IPS-20b (cell line): ENCODE results near the gene BCL6.

Experiments
- H3K27ac ChIP-seq: one replicate; pipeline ENCODE4 v1.5.1; 2013; ENCODE audit warnings: low read length
- H3K27me3 ChIP-seq: 2 replicates; pipeline ENCODE4 v1.6.1; 2013; ENCODE audit warnings: mild to moderate bottlenecking, low read length, inconsistent platforms; ENCODE audit not compliant: insufficient read depth
- H3K36me3 ChIP-seq: 2 replicates; pipeline ENCODE4 v1.6.1; 2013; ENCODE audit warnings: low read depth, mild to moderate bottlenecking, inconsistent platforms, low read length, moderate library complexity; ENCODE audit not compliant: insufficient read depth
- H3K4me1 ChIP-seq: 2 replicates; pipeline ENCODE4 v1.6.1; 2013; ENCODE audit warnings: mild to moderate bottlenecking, control low read depth, inconsistent platforms, low read length, moderate library complexity; ENCODE audit not compliant: insufficient read depth
- H3K4me3 ChIP-seq: 2 replicates; pipeline ENCODE4 v1.5.1; 2013; ENCODE audit warnings: mild to moderate bottlenecking, low read length, inconsistent platforms
- H3K9ac ChIP-seq: 2 replicates; pipeline ENCODE4 v1.6.1; 2013; ENCODE audit warnings: low read depth, mild to moderate bottlenecking, inconsistent platforms, low read length, moderate library complexity
- H3K9me3 ChIP-seq: 2 replicates; pipeline ENCODE4 v1.6.1; 2013; ENCODE audit warnings: mild to moderate bottlenecking, low read depth, low read length, inconsistent platforms; ENCODE audit not compliant: insufficient read depth

The BCL6 gene

DNA sequence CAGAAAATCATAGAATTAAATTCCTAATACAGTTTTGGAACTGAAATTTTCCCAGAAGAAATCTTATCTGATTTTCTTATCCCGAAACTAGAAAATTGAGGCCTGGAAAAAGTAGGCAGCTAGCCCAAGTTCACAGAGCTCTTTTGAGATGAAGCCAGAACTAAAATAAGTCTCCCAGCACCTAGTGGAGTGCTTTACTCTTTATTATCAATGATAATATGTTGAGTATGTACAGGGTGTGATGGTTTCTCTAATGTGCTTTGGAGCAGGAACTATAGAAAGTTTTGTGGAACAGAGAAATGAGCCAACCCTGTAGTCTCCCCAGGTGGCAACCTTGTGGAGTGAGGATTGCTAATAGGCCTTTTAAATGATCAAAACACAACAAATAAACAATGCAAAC lies 30.3 kb upstream of the BCL6 start:
- no peaks in the 10 kb centered on the region for H3K9me3 ChIP-seq
- no peaks in the 10 kb centered on the region for H3K36me3 ChIP-seq
- H3K27ac ChIP-seq = no peak overlapping the region
- H3K4me1 ChIP-seq = peaks cover 2% of the 10 kb centered on the region; the same call in 1 of the 2 replicates
- no peak overlapping the region for H3K4me3 ChIP-seq
- H3K27me3 ChIP-seq = no peaks in the 10 kb centered on the region
- no peak overlapping the region for H3K9ac ChIP-seq

DNA sequence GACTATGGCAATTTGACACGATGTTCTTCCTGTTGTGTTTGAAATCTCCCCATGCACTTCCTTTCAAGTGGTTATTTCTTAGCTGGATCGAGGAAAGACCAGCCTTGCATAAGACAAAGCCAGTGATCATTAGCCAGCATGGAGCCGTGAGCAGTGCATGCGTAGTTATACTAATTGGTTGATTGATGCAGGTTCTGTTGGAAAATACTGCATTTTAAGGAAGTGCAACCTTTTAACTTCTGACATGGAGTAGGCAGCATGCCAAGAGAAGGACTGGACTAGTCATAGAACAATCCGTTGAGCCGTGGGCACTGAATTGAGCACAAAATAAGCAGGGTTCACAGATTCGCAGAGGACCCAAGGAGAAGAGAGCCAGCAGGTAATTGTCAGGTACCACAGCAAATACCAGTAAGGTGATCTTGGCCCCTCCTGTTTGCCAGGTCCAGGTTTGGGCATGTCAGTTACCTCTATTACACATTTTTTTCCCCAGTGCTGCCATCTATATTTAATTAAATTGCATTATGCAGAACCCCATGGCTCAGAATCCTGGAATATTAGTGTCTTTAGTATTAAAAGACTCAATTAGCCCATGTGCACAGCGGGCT lies 29.0 kb upstream of the BCL6 start:
- Histone ChIP-seq H3K4me3 (no peak overlapping the region), H3K4me1 (peaks cover 2% of the 10 kb centered on the region; the same call in 1 of the 2 replicates), H3K9me3 (no peaks in the 10 kb centered on the region), H3K27ac (no peak overlapping the region), H3K9ac (no peak overlapping the region), H3K27me3 (no peaks in the 10 kb centered on the region), H3K36me3 (no peaks in the 10 kb centered on the region)

DNA sequence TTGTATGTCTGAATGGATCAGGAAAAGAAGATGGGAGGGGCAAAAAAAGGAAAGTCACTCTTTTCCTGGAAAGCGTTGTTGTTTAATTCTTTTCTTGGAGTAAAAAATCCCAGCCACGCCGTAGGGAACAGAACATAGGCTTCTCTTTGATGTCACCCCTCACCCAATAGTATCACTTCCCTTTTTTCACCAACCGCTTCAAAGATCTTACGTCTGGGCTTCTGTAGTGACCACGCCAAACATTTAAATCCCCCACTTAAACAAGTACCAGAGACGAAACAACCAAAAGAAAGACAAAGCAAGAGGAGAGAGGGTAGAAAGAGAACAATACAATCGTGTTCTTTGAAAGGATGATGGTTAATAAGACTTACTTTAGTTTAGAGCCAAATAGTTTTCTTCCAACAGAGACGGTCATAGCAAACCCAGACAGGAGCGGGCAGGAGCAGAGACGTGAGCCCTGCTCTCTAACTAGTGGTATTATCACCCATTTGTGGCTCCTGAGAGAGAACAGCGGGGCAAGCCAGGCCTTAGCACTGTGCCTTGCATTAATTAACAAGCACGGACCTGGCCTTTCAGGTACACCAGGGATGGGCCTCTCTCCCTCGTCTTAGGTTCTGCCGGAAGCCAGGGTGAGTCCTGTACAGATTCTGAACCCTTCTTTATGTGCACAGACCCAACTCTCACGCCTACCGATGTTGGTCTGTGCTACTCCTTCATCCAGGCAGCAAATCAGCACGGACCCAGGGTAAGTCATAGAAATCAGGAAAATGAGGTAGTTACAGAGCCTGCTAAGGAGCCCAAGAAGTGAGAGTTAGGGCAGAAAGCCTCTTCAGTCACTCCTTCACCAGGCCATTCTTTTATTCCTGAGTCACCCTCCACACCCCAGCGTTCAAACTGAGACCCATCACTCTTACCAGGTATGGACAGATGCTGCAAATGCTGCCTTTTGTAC lies 28.2 kb upstream of the BCL6 start:
- no peak overlapping the region for H3K9ac ChIP-seq
- peaks cover 2% of the 10 kb centered on the region; the same call in 1 of the 2 replicates for H3K4me1 ChIP-seq
- H3K9me3 ChIP-seq = no peaks in the 10 kb centered on the region
- no peak overlapping the region for H3K27ac ChIP-seq
- H3K4me3 ChIP-seq = no peak overlapping the region
- H3K27me3 ChIP-seq = no peaks in the 10 kb centered on the region
- H3K36me3 ChIP-seq = no peaks in the 10 kb centered on the region

GRCh38 chr3:187770224-187770623 lies 25.0 kb upstream of the BCL6 start:
- no peaks in the 10 kb centered on the region for H3K27me3 ChIP-seq
- no peak overlapping the region for H3K4me3 ChIP-seq

GRCh38 chr3:187769771-187770170 lies 24.5 kb upstream of the BCL6 start:
- Histone ChIP-seq H3K4me1 (peaks cover 4% of the 10 kb centered on the region), H3K36me3 (no peaks in the 10 kb centered on the region), H3K9ac (no peak overlapping the region), H3K27ac (no peak overlapping the region), H3K27me3 (no peaks in the 10 kb centered on the region), H3K4me3 (no peak overlapping the region), H3K9me3 (no peaks in the 10 kb centered on the region)

More at GRCh38 chr3:187770224-187770623, 25.0 kb upstream of the BCL6 start:
- H3K27ac ChIP-seq = no peak overlapping the region
- H3K36me3 ChIP-seq = no peaks in the 10 kb centered on the region
- H3K9me3 ChIP-seq = no peaks in the 10 kb centered on the region
- peaks cover 2% of the 10 kb centered on the region; the same call in 1 of the 2 replicates for H3K4me1 ChIP-seq
- H3K9ac ChIP-seq = no peak overlapping the region

DNA sequence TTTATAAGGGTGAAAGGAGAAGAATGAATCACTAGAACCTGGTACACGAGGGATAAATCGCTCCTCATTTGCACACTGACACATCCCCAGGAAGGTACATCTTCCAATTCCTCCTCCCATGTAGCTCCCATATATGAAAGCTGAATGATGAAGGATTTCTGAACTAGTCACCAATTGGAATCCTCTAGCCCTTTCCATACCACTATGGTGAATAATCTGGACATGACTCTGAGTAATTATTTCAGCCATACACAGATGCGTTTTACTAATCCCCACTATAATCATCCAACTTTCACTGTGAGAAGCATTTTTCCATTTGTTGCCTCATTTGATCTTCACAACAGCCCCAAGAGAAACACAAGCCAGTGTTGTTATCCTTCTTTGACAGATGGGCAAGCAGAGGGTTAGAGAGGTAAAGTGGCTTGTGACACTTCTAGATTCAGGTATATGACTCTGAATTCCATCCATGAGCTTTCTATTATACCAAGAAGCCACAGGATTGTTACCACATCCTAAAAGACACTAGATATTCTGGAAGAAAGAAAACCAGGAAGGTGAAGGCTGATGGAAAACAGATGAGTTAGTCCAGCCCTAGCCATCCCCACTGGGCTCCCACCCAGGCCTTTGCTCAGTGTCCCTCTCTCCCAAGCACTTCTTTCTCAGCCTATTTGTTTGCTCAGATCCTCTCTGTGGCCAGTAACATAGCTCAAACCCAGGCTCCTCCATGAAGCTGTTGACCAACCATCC lies 22.2 kb upstream of the BCL6 start:
- Histone ChIP-seq H3K4me1 (peaks cover 3% of the 10 kb centered on the region; the same call in 1 of the 2 replicates), H3K27ac (no peak overlapping the region), H3K9ac (no peak overlapping the region)

DNA sequence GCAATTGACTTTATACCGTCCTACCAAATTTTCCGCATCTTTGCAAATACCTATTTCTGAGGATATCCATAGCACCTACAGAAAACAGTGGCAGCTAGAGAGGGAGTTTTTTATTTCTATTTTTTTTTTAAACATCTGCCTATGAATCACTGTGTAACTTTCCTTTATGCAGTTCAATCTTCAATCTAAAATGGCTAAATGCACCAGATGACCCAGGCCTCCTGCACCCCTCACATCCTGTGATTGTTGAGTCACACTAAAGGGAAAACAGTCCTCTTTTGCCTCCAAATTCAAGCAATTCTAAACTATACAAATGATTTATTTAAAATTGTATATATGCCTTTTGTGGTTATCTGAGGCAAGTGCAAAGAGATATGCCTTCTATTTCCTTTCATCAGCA lies 20.1 kb upstream of the BCL6 start:
- H3K9me3 ChIP-seq = no peaks in the 10 kb centered on the region
- no peak overlapping the region for H3K4me3 ChIP-seq
- no peaks in the 10 kb centered on the region for H3K36me3 ChIP-seq
- H3K27me3 ChIP-seq = no peaks in the 10 kb centered on the region
- no peak overlapping the region for H3K27ac ChIP-seq
- H3K9ac ChIP-seq = no peak overlapping the region
- peaks cover 3% of the 10 kb centered on the region; the same call in 1 of the 2 replicates for H3K4me1 ChIP-seq

More for the DNA sequence above, 22.2 kb upstream of the BCL6 start:
- Histone ChIP-seq H3K4me3 (no peak overlapping the region), H3K9me3 (no peaks in the 10 kb centered on the region), H3K27me3 (no peaks in the 10 kb centered on the region), H3K36me3 (no peaks in the 10 kb centered on the region)

GRCh38 chr3:187763850-187764648 lies 18.8 kb upstream of the BCL6 start:
- H3K36me3 ChIP-seq = no peaks in the 10 kb centered on the region
- H3K27ac ChIP-seq = no peak overlapping the region
- no peaks in the 10 kb centered on the region for H3K27me3 ChIP-seq
- H3K4me1 ChIP-seq = peaks cover 3% of the 10 kb centered on the region; the same call in 1 of the 2 replicates
- H3K9ac ChIP-seq = no peak overlapping the region
- no peak overlapping the region for H3K4me3 ChIP-seq
- H3K9me3 ChIP-seq = no peaks in the 10 kb centered on the region

GRCh38 chr3:187762792-187763191 lies 17.5 kb upstream of the BCL6 start:
- H3K27ac ChIP-seq = no peak overlapping the region
- no peaks in the 10 kb centered on the region for H3K9me3 ChIP-seq

GRCh38 chr3:187759601-187760000 lies 14.3 kb upstream of the BCL6 start:
- H3K4me1 ChIP-seq = no peaks in the 10 kb centered on the region; the same call in 1 of the 2 replicates
- no peaks in the 10 kb centered on the region for H3K9me3 ChIP-seq
- H3K9ac ChIP-seq = no peak overlapping the region
- H3K4me3 ChIP-seq = no peak overlapping the region
- no peak overlapping the region for H3K27ac ChIP-seq
- no peaks in the 10 kb centered on the region for H3K27me3 ChIP-seq
- no peaks in the 10 kb centered on the region for H3K36me3 ChIP-seq

More at GRCh38 chr3:187762792-187763191, 17.5 kb upstream of the BCL6 start:
- no peak overlapping the region for H3K4me3 ChIP-seq
- peaks cover 3% of the 10 kb centered on the region; the same call in 1 of the 2 replicates for H3K4me1 ChIP-seq
- no peaks in the 10 kb centered on the region for H3K27me3 ChIP-seq
- H3K9ac ChIP-seq = no peak overlapping the region
- no peaks in the 10 kb centered on the region for H3K36me3 ChIP-seq
